B cell (primary cell): ENCODE measurements around the gene JADE2. TPM values are rescaled to one million over a fixed set of nuclear protein-coding genes. Genes with fewer than 3 reads are reported as not detected.

Source experiments
- ATAC-seq: fragments of 200-7000 bp; cut with Tn5 transposase; one replicate; pipeline ENCODE4 v1.10.0; 2021; ENCODE audit warnings: low read depth, mild to moderate bottlenecking, moderate number of reproducible peaks, moderate library complexity
- CTCF ChIA-PET: fragments of 350-600 bp; sonication (Branson Sonifier 250); formaldehyde crosslinking; loops from one replicate; lab custom pipeline; 2021; ENCODE audit warnings: antibody characterized with exemption, inconsistent platforms; lab: Charles Lee
- POLR2A ChIA-PET: fragments of 350-600 bp; sonication (Branson Sonifier 250); formaldehyde crosslinking; loops from one replicate; lab custom pipeline; 2021; ENCODE audit warnings: antibody characterized with exemption; lab: Charles Lee
- DNase-seq: peaks from one replicate; pipeline ENCODE4 v3.0.0; 2013
- H2AFZ ChIP-seq: 2 replicates; pipeline ENCODE4 v1.6.1; 2012; ENCODE audit warnings: mild to moderate bottlenecking, low read depth, low read length; ENCODE audit not compliant: insufficient read depth, poor library complexity, severe bottlenecking
- H3K27ac ChIP-seq, 2 donors: 1 replicate in 1 of 2; 2 replicates in 1 of 2; pipeline ENCODE4 v1.5.1; 2012 to 2013; ENCODE audit warnings: low read length in 2 of 2, mild to moderate bottlenecking in 2 of 2, moderate library complexity in 1 of 2
- H3K27me3 ChIP-seq, 4 experiments: fragments of 200-600 bp in 1 of 4; sonication (generic) in 1 of 4; replicated peaks in 1 of 4; 1 replicate in 2 of 4; 2 replicates in 2 of 4; pipeline versions ENCODE4 v1.6.1 to v1.7.0; 2013 to 2016; ENCODE audit warnings: low read length in 3 of 4, mild to moderate bottlenecking in 2 of 4, mixed read lengths in 1 of 4, moderate library complexity in 1 of 4; ENCODE audit not compliant: insufficient read depth in 4 of 4, control insufficient read depth in 3 of 4; ENCODE audit errors: control extremely low read depth in 1 of 4
- H3K36me3 ChIP-seq, 2 experiments: replicated peaks in 1 of 2; 1 replicate in 1 of 2; 2 replicates in 1 of 2; pipeline versions ENCODE4 v1.6.1 to v1.7.1; 2013; ENCODE audit warnings: low read length in 1 of 2; ENCODE audit not compliant: insufficient read depth in 2 of 2, control insufficient read depth in 1 of 2; ENCODE audit errors: control extremely low read depth in 1 of 2, extremely low read depth in 1 of 2
- H3K4me1 ChIP-seq, 2 donors: fragments of 200-600 bp in 1 of 2; sonication (generic) in 1 of 2; 1 replicate in 1 of 2; 2 replicates in 1 of 2; pipeline versions ENCODE4 v1.5.1 to v1.6.1; 2013 to 2017; ENCODE audit warnings: low read length in 2 of 2; ENCODE audit not compliant: control insufficient read depth in 2 of 2, insufficient read depth in 2 of 2
- H3K4me2 ChIP-seq: replicated peaks from 2 replicates; pipeline ENCODE3; 2012; ENCODE audit warnings: mild to moderate bottlenecking, low read depth, low read length; ENCODE audit not compliant: poor library complexity, severe bottlenecking
- H3K4me3 ChIP-seq, 5 experiments: fragments of 200-600 bp in 1 of 5; sonication (generic) in 1 of 5; 1 replicate in 3 of 5; 2 replicates in 2 of 5; pipeline versions ENCODE4 v1.5.1 to v1.7.0; 2011 to 2016; ENCODE audit warnings: low read length in 4 of 5, mild to moderate bottlenecking in 4 of 5, low read depth in 2 of 5, control low read depth in 1 of 5, moderate library complexity in 1 of 5; ENCODE audit not compliant: insufficient read depth in 1 of 5; ENCODE audit errors: control extremely low read depth in 1 of 5, extremely low read depth in 1 of 5
- H3K79me2 ChIP-seq: fragments of 200-600 bp; sonication (generic); one replicate; pipeline ENCODE4 v1.6.0; 2016; ENCODE audit warnings: low read length; ENCODE audit not compliant: control insufficient read depth, insufficient read depth
- H3K9ac ChIP-seq: fragments of 200-600 bp; sonication (generic); 2 replicates; pipeline ENCODE4 v1.6.1; 2017; ENCODE audit warnings: mild to moderate bottlenecking, low read length, moderate library complexity
- H3K9me3 ChIP-seq, 3 donors: one replicate each; pipeline versions ENCODE4 v1.6.1 to v1.7.1; 2013; ENCODE audit warnings: low read length in 2 of 3; ENCODE audit not compliant: control insufficient read depth in 2 of 3, insufficient read depth in 1 of 3; ENCODE audit errors: control extremely low read depth in 1 of 3
- H4K20me1 ChIP-seq: 2 replicates; pipeline ENCODE4 v1.6.0; 2012; ENCODE audit warnings: mild to moderate bottlenecking, low read length; ENCODE audit not compliant: insufficient read depth, control insufficient read depth, poor library complexity, severe bottlenecking
- H3K27ac Mint-ChIP-seq: one replicate; pipeline ENCODE4 v1.8.0; 2021; ENCODE audit warnings: mixed read lengths
- H3K27me3 Mint-ChIP-seq: one replicate; pipeline ENCODE4 v1.8.0; 2021; ENCODE audit warnings: mixed read lengths
- H3K4me1 Mint-ChIP-seq: one replicate; pipeline ENCODE4 v1.8.0; 2021; ENCODE audit warnings: mixed read lengths
- H3K4me3 Mint-ChIP-seq: one replicate; pipeline ENCODE4 v1.8.0; 2021; ENCODE audit warnings: mixed read lengths
- H3K9me3 Mint-ChIP-seq: one replicate; pipeline ENCODE4 v1.8.0; 2022; ENCODE audit warnings: mixed read lengths; ENCODE audit not compliant: insufficient read depth
- CTCF ChIP-seq: fragments of 200-600 bp; IDR thresholded peaks from one replicate; pipeline ENCODE4 v1.8.0; 2022; ENCODE audit warnings: antibody characterized with exemption, mild to moderate bottlenecking
- EZH2 ChIP-seq: IDR thresholded peaks from 2 replicates; pipeline ENCODE4 v1.6.1; 2012; ENCODE audit warnings: borderline replicate concordance, low read depth, mild to moderate bottlenecking, moderate library complexity, low read length; ENCODE audit not compliant: insufficient read depth, poor library complexity, severe bottlenecking
- WGBS: methylation state at CpG from one replicate; pipeline ENCODE4 v1.1.5; 2013; ENCODE audit warnings: missing lambda C conversion rate; ENCODE audit not compliant: insufficient coverage; 5-methylcytosine and 5-hydroxymethylcytosine counted together
- intact Hi-C: fragments of 100-400 bp; cut with micrococcal nuclease; formaldehyde crosslinking; loops from one replicate; pipeline ENCODE4 v1.10.0; 2022
- polyA plus RNA-seq: library from polyadenylated mRNA; depleted of rRNA; stranded (reverse); fragments of >200 nt; gene quantifications from 2 replicates; pipeline ENCODE4 v1.2.3, GENCODE V29; 2012
- total RNA-seq, 2 donors: library from RNA; stranded (reverse); fragments of 120-200 nt in 1 of 2; gene quantifications; 1 replicate in 1 of 2; 2 replicates in 1 of 2; pipeline versions ENCODE4 v1.2.3 to v1.2.4, GENCODE V29; 2013 to 2022

Gene JADE2
- total and polyA plus RNA-seq, 2 donors (not counting 1 experiment from before 2014, with no cell fraction given) = 80.5 to 247 TPM

- H3K36me3 ChIP-seq = peaks cover 0 to 18% of the 10 kb centered on the region in 2 experiments
- CTCF ChIA-PET = interaction anchor here (0.6 to 10.0 kb wide), 20 partner anchors 10 to 301 kb away, joined by 3 to 122 read pairs (median 5); partner anchors contain the start of genes CDKN2AIPNL and PPP2CA
- peak overlapping the region; percentile 92 for H3K4me2 ChIP-seq
- peak overlapping the region; percentile 80 to 99 for H3K27ac ChIP-seq
- 0% methylated on average over 54 of the region's 61 CpGs for WGBS
- H3K4me1 Mint-ChIP-seq = peaks cover 55% of the 10 kb centered on the region
- peaks cover 53% of the 10 kb centered on the region for H4K20me1 ChIP-seq
- H3K9me3 ChIP-seq = no peaks in the 10 kb centered on the region
- no peaks in the 10 kb centered on the region for H3K9me3 Mint-ChIP-seq
- H3K79me2 ChIP-seq = peaks cover 67% of the 10 kb centered on the region
- ATAC-seq (peak; percentile 1), DNase-seq (peak; percentile 75)
- peak overlapping the region; percentile 100 for H3K9ac ChIP-seq
- H3K4me3 Mint-ChIP-seq = peak overlapping the region; percentile 99
- H3K27ac Mint-ChIP-seq = peak overlapping the region; percentile 99
- peak overlapping the region; percentile 68 for H2AFZ ChIP-seq
- peaks cover 33 to 49% of the 10 kb centered on the region in 2 donors for H3K4me1 ChIP-seq
- H3K27me3 Mint-ChIP-seq = no peaks in the 10 kb centered on the region
- H3K4me3 ChIP-seq = peak overlapping the region in 4 of 5 experiments; percentile 90 to 100 (median 99)
- POLR2A ChIA-PET = interaction anchor here (1.0 to 6.5 kb wide), 15 partner anchors 8 to 349 kb away, joined by 3 to 86 read pairs (median 7); partner anchors contain the start of genes CAMLG, CDKN2AIPNL, SKP1 and UBE2B
- TF ChIP-seq CTCF (peak; percentile 66), EZH2 (no peak)
- no peaks in the 10 kb centered on the region for H3K27me3 ChIP-seq
- intact Hi-C loops = loop anchor here (1.0 to 10.0 kb wide), 8 partner anchors 18 to 1564 kb away; partner anchors contain the start of genes AFF4, CDKN2AIPNL, PCBD2 and SAR1B
These were observed 1.1 kb downstream of the JADE2 start for GRCh38 chr5:134526483-134527155.
